Testis (tissue), 3 donors: ENCODE data around the gene PERM1. TPM values are rescaled to one million over a fixed set of nuclear protein-coding genes. Genes with fewer than 3 reads are reported as not detected.
"Not testable (repeated sequence)": the region's sequence is repeated elsewhere in the genome, so short reads cannot be mapped to it uniquely, and the experiment has no call there.

ENCODE experiments used
- DNase-seq: peaks from one replicate; pipeline ENCODE4 v3.0.0-alpha.2; 2019
- H3K27ac ChIP-seq, 2 donors: fragments of 200-600 bp; sonication (generic); one replicate each; pipeline ENCODE4 v1.5.1; 2019
- H3K27me3 ChIP-seq: fragments of 200-600 bp; sonication (generic); one replicate; pipeline ENCODE4 v1.5.1; 2019
- H3K36me3 ChIP-seq: fragments of 200-600 bp; sonication (generic); one replicate; pipeline ENCODE4 v1.5.1; 2017; ENCODE audit warnings: low read depth; ENCODE audit errors: missing control alignments
- H3K4me1 ChIP-seq: fragments of 200-600 bp; sonication (generic); one replicate; pipeline ENCODE4 v1.5.1; 2019
- H3K4me3 ChIP-seq, 2 donors: fragments of 200-600 bp; sonication (generic); one replicate each; pipeline ENCODE4 v1.5.1; 2017 to 2019
- H3K9me3 ChIP-seq: fragments of 200-600 bp; sonication (generic); one replicate; pipeline ENCODE4 v1.5.1; 2017
- POLR2A ChIP-seq: fragments of 450-650 bp; IDR thresholded peaks from one replicate; pipeline ENCODE4 v1.6.1; 2017; ENCODE audit warnings: antibody characterized with exemption, mild to moderate bottlenecking, moderate library complexity
- WGBS, 2 donors: methylation state at CpG; one replicate each; pipeline ENCODE4 v1.1.5; 2018; 5-methylcytosine and 5-hydroxymethylcytosine counted together
- intact Hi-C: fragments of 100-400 bp; cut with DNase I; formaldehyde crosslinking; loops from one replicate; pipeline ENCODE4 v1.15.1; 2023; ENCODE audit warnings: low total_unique reads
- polyA plus RNA-seq: library from polyadenylated mRNA; stranded (reverse); fragments of 350-450 nt; fragmentation: Illumina TruSeq; extraction: RNeasy Lipid Tissue Mini Kit (QIAGEN cat#74804); gene quantifications from one replicate; pipeline ENCODE4 v1.2.3, GENCODE V29; 2014; ENCODE audit warnings: low read depth, low replicate concordance; ENCODE audit not compliant: insufficient read depth
- total RNA-seq, 2 donors: library from RNA; depleted of rRNA; stranded (reverse); fragments of >200 nt; gene quantifications; one replicate each; pipeline ENCODE4 v1.2.3, GENCODE V29; 2016
- TF ChIP-seq, protein P1 (sequence below), 3 experiments: fragments of 450-650 bp in 2 of 3; fragments of 200-600 bp in 1 of 3; sonication (generic) in 1 of 3; IDR thresholded peaks; one replicate each; pipeline ENCODE4 v1.5.1; 2016 to 2019; ENCODE audit warnings: antibody characterized with exemption in 3 of 3, mild to moderate bottlenecking in 2 of 3, moderate library complexity in 1 of 3

The PERM1 gene
- total and polyA plus RNA-seq, 3 donors from 2014 or later, result 0.65 to 4.9 (median 3.2) TPM

DNA sequence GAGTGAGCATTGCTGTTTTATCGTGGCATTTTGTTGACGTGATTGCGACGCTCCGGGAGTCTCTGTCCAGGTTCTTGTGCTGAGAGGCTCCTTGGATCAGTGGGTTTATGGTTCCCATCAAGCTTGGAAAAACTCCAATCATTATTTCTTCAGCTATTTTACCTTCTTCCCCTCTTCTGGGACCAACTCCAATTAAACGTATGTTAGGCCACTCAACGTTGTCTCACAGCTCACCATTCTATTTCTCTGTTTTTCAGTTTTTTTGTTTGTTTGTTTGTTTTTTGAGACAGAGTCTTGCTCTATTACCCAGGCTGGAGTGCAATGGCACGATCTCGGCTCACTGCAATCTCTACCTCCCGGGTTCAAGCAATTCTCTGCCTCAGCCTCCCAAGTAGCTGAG lies 10.0 kb upstream of the PERM1 start:
- DNase-seq, result no peak
- 94 to 95% methylated on average over 10 of the region's 10 CpGs for WGBS, 2 donors
- H3K27ac ChIP-seq, result no peak overlapping the region

DNA sequence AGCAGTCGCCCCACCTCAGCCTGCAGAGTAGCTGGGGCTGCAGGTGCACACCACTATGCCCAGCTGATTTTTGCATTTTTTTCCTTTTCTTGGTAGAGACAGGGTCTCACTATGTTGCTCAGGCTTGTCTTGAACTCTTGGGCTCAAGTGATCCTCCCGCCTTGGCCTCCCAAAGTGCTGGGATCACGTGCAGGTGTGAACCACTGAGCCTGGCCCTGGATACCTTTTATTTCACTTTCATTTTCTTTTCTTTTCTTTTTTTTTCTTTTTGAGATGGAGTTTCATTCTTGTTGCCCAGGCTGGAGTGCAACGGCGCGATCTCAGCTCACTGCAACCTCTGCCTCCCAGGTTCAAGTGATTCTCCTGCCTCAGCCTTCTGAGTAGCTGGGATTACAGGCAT lies 9.4 kb upstream of the PERM1 start:
- H3K36me3 ChIP-seq, H3K4me1 ChIP-seq, DNase-seq, H3K27ac ChIP-seq, intact Hi-C loops, H3K9me3 ChIP-seq, H3K4me3 ChIP-seq, H3K27me3 ChIP-seq: not testable (repeated sequence)
- 85 to 97% methylated on average over 6 of the region's 6 CpGs for WGBS, 2 donors

More for the DNA sequence above, 10.0 kb upstream of the PERM1 start:
- intact Hi-C loops, result no loop called here
- Histone ChIP-seq H3K4me1 (no peaks in the 10 kb centered on the region), H3K9me3 (no peaks in the 10 kb centered on the region), H3K36me3 (no peaks in the 10 kb centered on the region), H3K27me3 (no peaks in the 10 kb centered on the region), H3K4me3 (no peak overlapping the region)
- TF ChIP-seq POLR2A, result no peak
- TF ChIP-seq, protein P1, sequence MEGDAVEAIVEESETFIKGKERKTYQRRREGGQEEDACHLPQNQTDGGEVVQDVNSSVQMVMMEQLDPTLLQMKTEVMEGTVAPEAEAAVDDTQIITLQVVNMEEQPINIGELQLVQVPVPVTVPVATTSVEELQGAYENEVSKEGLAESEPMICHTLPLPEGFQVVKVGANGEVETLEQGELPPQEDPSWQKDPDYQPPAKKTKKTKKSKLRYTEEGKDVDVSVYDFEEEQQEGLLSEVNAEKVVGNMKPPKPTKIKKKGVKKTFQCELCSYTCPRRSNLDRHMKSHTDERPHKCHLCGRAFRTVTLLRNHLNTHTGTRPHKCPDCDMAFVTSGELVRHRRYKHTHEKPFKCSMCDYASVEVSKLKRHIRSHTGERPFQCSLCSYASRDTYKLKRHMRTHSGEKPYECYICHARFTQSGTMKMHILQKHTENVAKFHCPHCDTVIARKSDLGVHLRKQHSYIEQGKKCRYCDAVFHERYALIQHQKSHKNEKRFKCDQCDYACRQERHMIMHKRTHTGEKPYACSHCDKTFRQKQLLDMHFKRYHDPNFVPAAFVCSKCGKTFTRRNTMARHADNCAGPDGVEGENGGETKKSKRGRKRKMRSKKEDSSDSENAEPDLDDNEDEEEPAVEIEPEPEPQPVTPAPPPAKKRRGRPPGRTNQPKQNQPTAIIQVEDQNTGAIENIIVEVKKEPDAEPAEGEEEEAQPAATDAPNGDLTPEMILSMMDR (IDR thresholded peaks at IDR 0.05), result no peak

DNA sequence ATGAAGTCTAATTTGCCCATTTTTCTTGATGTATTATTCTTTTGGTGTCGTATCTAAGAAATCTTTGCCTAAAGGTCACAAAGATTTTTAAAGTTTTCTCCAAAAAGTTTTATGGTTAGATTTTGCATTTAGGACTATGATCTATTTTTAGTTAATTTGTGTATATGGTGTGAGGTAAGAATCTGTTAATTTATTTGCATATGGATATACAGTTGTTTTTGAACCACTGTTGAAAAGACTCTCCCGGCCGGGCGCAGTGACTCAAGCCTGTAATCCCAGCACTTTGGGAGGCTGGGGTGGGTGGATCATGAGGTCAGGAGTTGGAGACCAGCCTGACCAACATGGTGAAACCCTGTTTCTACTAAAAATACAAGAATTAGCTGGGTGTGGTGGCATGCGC lies 6.2 kb upstream of the PERM1 start:
- H3K4me3 ChIP-seq, H3K27me3 ChIP-seq, H3K9me3 ChIP-seq, H3K36me3 ChIP-seq, H3K4me1 ChIP-seq, DNase-seq, intact Hi-C loops, H3K27ac ChIP-seq: not testable (repeated sequence)
- 91 to 92% methylated on average over 5 of the region's 5 CpGs for WGBS, 2 donors

DNA sequence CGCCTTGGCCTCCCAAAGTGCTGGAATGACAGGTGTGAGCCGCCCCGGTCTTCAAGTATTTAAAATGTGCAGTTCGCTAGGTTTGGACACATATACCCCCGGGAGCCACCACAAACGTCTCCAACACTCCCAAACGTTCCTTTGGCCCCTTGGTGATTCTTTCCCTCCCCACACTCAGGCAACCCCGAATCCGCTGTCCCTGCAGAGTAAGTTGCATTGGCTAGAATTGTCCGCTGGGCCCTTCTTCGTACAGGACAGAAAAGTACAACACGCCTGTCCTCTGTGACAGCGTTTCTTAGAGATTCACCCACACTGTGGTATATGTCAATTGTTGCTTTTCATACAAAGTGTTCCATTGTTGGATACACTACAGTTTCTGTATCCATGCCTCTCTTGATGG lies 3.2 kb upstream of the PERM1 start:
- Histone ChIP-seq H3K36me3 (no peaks in the 10 kb centered on the region), H3K27ac (no peak overlapping the region), H3K4me3 (no peak overlapping the region), H3K27me3 (no peaks in the 10 kb centered on the region), H3K9me3 (no peaks in the 10 kb centered on the region), H3K4me1 (no peaks in the 10 kb centered on the region)
- no peak for TF ChIP-seq POLR2A
- TF ChIP-seq, protein P1 (IDR thresholded peaks at IDR 0.05), result no peak
- intact Hi-C loops, result no loop called here
- DNase-seq, result no peak
- WGBS, 2 donors, result 76 to 81% methylated on average over 13 of the region's 13 CpGs

DNA sequence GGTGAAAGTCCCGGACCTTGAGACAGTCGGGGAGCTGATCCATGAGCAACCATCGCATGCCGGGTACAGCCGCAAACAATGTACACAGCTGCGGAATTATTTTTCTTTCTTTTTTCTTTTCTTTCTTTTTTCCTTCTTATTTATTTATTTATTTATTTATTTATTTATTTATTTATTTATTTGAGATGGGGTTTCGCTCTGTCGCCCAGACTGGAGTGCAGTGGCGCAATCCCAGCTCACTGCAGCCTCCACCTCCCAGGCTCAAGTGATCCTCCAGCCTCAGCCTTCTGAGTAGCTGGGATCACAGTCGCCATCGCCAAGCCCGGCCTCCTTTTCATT lies 2.6 kb upstream of the PERM1 start:
- WGBS, 2 donors, result 66 to 72% methylated on average over 12 of the region's 12 CpGs
- intact Hi-C loops, result no loop called here
- no peaks in the 10 kb centered on the region for H3K9me3 ChIP-seq

More for the DNA sequence above, 2.6 kb upstream of the PERM1 start:
- Histone ChIP-seq H3K27me3 (no peaks in the 10 kb centered on the region), H3K4me3 (no peak overlapping the region), H3K4me1 (no peaks in the 10 kb centered on the region), H3K27ac (no peak overlapping the region), H3K36me3 (no peaks in the 10 kb centered on the region)
- TF ChIP-seq, protein P1 (IDR thresholded peaks at IDR 0.05), result no peak
- no peak for TF ChIP-seq POLR2A
- DNase-seq, result no peak
